SIG-M5 (cell line): ENCODE results near the gene ZNF384.

Source experiments
- DNase-seq: peaks from one replicate; lab custom pipeline; 2025; lab: John Stamatoyannopoulos, UW

The ZNF384 gene

DNA sequence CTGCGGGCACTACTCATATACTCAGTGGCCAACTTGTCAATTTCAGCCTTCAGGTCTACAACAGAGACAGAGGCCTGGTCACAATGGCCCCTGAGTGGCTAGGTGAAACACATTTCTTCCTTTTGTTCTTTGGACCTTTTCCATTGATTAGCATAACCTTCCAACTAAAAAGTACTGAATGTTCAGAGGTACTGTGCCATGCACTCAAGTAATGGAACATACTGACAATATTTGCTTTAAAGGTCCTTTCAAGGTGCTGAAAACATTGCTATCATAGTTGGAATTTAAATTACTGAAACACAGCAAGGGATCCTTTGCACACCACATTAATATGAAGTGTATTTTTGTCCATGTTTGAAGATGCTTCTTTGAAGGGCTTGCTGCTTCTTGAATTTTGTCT is 35.8 kb downstream of the ZNF384 start:
- no peak for DNase-seq

DNA sequence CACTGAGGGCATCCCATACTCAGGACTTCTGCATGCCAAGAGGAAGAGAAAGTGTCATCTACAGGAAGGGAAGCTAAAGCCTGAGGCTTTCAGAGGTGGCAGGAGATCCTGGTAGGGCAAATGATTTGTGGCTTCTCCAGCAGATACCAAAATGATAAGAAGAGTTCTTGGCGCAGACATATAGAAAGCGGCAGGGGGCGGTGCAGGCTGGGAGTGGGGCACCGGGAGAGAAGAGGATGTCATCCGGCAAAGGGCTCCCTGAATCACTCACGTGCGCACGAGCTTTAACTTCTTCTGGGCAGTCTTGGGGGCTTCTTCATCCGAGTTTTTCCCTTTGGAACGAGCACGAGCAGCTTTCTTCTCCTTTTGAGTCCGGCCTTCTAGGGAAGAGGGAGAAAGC is 36.8 kb downstream of the ZNF384 start:
- no peak for DNase-seq

DNA sequence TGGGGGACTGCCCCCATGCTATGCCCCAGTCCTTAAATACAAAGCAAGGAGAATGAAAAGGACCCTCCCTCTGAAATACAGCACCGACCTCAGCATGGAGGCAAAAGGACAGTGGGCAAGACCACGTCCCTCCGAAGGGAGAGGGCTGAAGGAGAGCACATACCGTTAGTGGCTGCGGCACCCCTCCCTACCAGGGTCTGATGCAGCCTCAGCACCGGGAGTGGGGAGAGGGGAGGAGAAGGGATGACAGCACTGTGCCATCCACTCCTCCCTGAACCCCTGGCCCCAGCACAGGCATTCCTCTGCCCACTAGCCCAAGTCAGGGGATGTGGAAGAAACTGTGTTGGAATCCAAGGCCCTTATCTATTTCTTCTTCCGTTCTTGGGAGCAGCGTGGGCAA is 38.3 kb downstream of the ZNF384 start:
- no peak for DNase-seq

DNA sequence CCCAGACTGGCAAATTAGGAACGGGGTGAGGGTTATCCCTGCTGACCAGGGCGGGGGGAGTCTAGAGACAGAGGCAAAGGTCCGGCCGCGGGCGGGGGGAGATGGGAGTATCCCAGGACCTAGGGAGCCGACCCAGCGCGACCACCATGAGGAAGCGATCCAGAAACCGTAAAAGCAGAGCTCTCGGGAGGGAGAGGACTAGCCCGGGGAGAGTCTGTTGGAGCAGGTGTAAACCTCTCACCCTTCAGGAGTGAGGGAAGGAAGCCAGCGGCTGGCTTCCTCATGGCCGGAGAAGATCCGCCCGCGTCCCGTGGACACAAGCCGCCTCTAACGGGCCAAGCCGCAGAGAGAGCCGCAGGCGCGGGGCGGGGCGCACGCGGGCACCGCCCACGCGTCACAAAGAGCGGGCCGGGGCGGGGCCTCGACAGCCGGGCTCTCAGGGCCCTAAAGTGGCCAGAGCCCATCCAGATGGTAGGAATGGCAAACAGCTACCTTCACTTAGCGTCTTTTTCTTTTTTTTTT is 42.0 kb downstream of the ZNF384 start, which contains the start of gene ACRBP:
Gene ACRBP (minus strand): TSS at position 350 of the 522 bp plus-strand sequence. CDS start 66 bp downstream, at position 284.
- DNase-seq, result no peak

DNA sequence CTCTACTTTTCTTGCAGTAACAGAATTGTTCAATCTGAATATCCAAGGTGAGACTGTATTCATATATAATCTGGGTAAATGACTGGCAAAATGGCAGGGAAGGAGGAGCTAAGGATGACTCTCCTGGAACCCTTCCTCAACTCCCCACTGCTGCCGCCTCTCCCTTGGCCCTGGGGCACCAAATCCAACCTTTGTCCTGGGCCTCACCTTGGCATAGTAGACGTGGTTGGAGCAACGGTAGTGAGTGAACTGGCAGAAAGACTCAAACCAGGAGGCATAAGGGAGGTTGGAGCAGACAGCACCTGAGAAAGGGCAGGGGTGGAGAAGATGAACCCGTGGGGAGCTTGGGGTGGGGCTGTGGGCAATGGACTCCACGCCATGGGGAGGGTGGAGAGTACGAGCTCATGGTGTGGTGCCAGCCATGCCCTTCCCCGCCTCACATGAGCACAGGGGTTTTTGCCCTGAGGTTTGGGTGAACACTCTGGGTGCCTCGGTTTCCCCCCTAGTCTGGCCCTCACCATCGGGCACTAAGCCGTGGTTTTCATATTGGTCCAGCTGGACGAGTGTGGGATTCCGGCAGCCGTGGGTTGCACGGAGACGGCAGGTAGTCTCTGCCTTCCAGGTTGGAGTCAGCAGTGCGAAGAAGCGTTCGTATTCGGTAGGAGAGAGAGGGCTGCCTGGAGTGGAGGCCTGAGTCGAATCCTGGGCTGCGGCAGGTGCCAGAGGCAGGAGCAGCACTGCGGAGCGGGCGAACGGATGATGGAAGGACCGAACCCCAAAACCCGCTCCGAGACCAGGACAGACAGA is 42.7 kb downstream of the ZNF384 start:
- DNase-seq, result no peak

DNA sequence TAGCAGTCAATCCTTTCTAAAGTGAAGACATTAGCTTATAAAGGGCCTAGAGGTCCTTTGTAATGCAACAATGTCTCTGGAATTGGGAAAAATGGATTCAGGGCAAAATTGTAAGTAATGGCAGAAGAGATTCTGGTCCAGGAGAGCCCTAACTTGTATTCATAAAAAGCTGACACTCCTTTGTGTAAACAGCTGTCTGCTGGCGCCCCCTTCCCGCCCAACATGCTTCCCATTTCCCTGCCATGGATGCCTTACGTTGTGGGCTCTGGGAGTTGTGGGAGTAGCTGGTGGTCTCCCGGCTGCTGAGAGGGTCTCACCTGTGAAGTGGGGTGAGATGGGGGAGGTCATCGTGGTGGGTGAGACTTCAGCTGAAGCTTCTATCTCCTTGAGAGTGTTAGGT is 44.3 kb downstream of the ZNF384 start:
- DNase-seq, result no peak

DNA sequence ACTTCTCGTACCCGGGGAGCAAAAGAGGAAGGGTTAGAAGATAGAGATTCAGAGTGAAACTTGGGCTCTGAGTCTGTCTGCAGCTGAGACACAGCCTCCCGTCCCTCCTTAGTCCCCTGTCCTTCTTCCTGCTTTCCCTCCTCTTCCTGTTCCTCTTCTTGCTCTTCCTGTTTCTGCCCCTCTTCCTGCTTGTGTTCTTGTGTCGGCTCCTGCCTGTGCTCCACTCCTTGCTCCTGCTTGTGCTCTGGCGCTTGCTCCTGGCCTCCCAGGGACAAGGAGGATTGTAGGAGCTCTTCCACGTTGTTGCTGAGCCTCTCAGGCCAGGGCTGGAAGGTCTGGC is 44.9 kb downstream of the ZNF384 start:
- DNase-seq, result peak; percentile 94

DNA sequence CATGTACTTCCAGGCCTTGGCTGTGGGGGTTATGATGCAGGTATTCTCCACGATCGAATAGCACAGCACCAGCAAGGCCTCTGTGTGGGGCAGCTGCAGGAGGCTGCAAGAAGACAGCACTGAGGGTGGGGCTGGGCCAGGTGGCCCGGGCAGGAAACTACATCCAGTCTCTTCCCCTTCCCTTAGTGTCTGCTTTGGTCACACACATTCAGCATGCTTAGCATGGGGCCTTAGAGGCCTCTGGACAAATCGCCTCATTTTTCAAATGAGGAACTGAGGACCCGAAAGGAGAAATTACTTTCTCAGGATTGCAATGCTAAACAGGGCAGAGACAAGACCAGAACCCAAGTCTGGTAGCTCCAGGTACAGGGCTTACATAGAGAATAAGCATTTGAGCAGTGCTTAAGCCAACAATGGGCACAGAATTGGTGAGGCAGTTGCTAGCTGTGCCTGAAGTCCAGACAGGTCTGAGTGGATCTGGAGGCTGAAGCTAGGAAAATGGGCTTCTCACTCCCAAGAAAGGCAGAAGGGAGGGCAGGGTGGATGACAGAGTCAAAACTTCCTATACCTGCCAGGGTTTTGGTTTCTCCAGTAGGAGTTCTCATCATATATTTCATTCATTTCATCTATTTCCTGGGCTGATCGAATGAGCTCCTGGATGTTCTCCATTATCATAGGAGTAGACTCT is 45.5 kb downstream of the ZNF384 start:
- DNase-seq, result peak; percentile 41

DNA sequence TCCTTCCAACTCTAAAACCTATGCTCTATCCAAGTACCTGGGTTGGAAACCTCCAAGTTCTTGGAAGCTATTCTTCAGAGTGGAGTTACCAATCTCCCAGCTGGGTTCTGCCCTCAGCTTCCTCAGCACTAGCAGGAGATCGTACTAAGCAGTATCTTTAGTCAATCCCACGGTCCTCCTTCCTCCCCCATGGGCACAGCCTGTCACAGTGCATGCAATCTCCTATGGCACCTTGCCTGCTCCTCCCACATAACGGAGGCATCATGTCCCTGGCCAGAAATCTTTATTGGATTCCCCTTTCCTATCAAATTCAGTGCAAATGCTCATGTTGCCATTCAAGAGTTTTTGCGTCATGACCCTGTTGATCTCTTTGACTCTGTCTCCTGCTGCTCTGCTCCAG is 48.0 kb downstream of the ZNF384 start:
- DNase-seq, result no peak

DNA sequence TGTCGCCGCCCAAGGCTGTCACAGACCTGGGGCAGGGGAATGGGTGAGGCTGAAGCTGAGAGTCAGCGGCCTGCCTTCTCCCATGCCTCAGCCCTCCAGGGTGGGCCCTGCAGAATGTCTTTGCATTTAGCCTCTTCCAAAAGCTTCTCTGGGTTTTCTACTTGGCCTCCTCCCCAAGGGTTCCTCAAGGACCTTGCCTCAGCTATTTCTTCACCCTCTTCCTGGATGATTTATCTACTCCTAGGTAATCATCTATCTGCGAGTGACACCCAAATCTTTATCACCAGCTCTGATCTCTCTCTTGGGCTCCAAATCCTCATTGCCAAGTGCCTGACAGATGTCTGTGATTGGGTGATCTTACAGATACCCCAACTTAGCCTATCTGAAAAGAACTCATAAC is 48.7 kb downstream of the ZNF384 start:
- DNase-seq, result no peak

DNA sequence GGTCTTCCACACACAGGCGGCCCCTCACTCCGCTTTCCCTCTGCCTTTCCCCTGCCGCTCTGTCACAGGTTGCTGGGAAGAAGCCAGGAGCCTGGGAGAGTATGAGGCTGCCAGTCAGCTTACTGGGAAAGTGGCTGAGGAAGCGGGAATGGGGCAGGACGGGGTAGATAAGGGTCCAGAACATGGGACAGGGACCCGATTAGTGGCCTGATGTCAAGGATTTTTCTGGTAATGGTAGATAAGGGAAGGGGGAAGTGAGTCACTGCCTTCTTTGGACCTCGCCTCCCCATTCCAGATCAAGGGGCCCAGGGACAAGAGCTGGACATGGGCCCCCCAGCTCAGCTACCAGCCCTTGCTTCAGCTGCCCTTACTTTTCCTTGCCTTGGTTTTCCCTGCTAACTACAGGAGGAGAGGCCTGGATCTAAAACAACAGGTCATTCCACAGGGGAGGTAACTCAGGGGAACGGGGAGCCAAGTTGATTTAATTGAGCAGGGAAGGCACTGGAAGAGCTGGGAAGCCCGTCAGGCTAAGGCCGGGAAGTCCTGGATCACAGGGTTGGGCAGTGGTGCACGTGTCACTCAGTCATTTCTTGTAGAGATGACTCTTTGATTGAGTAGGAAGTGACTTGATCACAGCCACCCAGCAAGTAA is 49.9 kb downstream of the ZNF384 start:
- no peak for DNase-seq

DNA sequence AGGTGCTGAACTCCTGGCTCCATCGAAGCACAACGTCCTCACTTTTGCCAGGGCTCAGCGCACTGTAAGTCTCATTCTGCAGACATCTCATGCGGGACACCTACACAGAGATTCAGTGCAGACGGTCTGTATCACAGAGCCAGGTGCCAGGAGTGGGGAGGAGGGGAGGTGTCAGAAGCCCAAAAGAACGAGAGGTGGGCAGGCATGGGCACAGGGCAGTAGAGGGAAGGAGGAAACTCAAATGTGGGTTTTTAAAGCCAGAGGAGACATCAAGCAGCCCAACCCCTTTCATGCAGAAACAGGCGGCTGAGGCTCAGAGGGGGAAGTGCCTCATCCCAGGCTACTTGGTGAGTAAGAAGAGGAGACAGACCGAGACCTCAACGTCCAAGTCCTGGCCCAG is 50.9 kb downstream of the ZNF384 start:
- DNase-seq, result no peak

DNA sequence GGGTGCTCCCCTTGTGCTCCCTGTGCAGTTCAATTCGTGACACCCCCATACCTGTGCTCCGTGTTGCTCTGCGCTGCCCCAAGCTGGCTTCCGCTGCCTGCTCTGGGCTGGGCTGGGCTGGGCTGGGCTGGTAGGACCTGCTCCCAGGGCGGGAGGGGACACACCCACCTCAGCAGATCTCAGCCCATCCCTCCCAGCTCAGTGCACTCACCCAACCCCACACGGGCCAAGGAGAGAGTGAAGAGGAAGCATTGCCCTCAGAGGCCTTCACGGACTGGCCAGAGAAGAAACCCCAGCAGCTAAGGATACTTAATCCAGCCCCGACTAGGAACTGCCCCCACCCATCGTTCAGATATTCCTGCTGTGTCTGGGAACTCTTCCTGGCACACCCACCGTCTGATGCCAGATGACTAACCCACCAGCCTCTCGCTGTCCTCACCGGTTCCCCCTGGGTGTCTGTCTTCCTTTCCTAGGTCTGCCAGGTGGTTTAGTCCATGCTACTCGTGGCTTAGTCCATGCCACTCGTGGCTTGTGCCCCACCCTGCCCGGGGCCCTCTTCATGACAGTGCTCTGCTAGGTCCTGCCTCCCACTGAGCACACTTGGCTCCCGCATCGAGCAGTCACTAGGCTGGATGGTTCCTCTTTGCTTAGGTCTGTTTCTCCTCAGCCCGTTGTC is 53.2 kb downstream of the ZNF384 start, which contains the start of gene LPAR5:
Gene LPAR5 (minus strand): TSS at position 104 of the 676 bp plus-strand sequence. CDS start 14,711 bp downstream, outside the sequence.
- DNase-seq, result no peak

DNA sequence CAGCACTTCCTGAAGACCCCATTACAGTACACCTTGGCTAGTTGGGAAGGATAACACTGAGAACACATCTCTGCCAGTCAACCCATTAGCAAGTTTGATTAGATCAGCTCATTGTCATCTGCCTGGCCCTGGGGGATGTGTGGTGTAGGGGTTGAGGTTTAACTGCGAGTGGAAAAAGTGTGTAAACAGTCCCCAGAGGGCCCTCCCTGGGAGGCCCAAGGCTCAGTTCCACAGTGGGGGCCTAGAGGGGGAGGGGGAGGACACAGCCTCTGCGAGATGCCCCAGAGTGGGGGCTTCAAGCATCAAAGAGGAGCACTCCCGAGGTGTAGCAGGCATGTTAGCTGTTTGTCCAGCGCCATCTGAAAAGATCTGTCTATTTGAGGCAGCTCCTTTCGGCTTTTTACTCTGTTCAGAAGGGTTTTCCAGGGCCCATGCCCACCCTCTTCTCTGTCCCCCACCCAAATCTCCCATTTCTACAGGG is 53.8 kb downstream of the ZNF384 start:
- no peak for DNase-seq

DNA sequence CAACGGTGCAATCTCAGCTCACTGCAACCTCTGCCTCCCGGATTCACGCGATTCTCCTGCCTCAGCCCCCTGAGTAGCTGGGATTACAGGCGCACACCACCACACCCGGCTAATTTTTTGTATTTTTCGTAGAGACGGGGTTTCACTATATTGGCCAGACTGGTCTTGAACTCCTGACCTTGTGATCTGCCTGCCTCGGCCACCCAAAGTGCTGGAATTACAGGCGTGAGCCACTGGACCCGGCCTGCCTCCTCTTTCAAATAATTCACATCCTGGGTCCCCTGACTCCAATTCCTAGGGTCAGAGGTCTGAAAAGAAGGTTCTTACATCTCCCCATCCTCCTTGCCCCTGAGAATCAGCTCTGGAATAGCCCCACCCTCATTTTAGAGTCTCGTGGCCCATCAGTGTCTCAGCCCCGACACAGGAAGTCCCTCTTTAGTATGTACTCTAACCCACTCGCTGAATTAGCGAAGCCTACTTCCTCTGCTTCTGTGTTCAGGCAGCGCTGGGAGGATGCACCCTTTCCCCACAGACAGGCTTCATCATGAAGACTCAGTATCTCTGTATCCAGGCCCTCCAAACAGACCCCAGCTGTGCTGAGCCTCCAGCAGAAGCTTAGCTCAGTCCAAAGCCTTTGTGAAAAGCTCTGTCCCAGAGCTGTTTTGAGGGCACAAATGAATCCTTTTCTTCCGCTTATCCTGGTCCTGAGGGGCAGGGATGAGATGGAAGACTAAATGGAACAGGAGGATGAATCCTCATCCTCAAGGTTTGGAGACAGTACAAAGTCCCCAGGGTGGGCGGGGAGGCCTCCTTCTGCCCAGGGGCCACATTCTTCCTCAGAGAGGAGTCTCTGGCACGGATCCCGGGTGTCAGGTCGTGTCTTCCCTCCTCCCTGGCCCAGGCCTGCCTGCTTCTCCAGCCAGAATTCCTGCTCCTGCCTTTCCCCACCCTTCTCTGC is 56.9 kb downstream of the ZNF384 start:
- no peak for DNase-seq

DNA sequence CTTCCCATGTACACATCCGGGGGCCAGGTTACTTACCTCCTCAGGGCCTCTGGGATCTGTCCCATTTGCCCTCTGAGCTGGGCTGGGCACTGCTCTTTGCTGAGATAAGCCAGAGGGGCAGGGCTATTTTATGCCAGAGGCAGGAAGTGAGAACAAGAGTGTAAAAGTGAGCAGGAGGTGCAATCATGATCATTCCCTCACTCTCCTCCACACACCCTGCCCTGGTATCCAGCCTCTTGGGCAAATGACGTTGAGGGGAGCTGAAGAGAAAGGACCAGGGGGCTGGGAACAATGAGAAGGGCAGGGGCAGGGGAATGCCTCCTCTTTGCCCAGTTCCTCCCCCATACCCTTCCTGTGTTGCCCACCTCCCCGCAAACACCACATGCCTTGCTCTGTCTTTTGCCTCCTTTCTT is 57.6 kb downstream of the ZNF384 start:
- DNase-seq, result no peak

DNA sequence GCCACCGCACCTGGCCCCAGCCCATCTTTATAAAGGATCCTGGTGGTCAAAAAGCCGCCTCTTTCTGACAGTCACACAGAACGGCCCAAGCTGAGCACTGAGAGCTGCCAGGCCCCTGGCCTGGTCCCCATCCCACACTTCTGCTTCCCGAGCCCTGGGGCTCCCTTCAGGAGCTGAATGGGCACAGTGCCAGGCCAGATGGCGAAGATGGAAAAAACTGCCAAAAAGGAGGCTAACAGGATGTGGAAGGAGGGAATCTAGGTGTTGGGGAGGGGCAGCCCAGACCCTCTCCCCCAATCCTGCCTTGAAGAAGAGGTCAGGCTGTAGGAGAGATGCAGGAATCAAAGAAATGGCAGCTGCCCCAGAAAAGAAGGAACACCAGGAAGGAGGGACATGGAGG is 58.4 kb downstream of the ZNF384 start:
- no peak for DNase-seq

DNA sequence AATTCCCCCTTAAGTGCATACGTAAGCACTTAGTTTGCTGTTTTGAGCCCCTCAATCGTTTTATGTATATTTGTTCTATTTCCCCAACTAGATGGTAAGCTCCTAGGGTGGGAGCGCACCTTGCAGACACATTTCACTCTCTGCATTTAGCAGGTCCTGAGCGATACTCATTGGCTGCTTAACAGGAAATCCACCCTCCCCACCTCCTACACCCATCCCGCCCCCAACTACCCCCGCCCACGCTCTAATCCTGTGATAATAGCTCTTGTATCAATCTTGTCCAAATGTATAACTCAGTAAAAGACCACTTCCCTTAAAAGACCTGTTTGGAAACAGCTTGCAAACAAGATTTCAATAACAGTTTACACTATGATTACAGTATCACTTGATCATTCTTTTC is 61.6 kb downstream of the ZNF384 start:
- DNase-seq, result no peak

DNA sequence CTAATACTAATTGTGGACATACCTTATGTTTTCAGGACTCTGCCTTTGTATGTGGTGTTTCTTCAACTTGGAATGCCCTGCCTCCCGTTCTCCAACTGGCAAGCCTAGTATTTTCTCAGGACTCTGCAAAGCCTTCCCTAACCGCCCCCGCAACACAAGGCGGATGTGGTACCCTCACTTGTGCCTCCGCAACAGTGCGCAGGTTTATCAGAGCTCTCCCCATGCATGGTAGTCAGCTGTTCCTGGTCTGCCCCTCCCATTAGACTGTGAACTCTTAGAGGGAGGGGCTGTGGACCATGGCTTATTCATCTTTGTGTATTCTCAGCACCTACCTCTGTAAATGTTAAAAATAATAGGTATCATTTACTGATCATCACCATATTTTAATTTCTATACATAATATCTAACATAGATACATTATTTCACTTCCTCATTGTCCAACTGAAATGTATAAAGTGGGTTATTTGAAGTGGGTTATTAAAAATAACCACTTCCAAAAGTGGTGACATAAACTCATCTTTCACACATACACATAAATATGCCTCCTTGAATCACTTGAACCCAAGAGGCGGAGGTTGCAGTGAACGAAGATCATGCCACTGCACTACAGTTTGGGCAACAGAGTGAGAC is 62.4 kb downstream of the ZNF384 start:
- DNase-seq, result no peak

DNA sequence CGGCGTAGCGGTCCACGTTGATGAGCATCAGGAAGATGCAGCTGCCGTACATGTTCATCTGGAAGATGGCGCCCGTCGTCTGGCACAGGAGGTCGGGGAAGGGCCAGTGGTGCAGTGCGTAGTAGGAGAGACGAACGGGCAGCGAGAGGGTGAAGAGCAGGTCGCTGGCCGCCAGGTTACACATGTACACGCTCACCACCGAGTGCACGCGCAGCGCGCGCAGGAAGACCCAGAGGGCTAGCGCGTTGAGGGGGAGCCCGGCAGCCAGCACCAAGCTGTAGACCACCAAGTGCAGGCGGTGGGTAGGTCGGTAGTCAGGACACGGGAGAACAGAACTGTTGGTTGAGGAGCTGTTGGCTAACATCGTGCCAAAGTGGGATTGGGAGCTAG is 68.3 kb downstream of the ZNF384 start:
- DNase-seq, result no peak
